Neural progenitor cell (in vitro differentiated cells): ENCODE data around the gene IFIT5. TPM values are rescaled to one million over a fixed set of nuclear protein-coding genes. Genes with fewer than 3 reads are reported as not detected.

ENCODE experiments used
- DNase-seq: peaks from one replicate; pipeline ENCODE4 v3.0.0-alpha.2; 2016; ENCODE audit warnings: low spot score
- H2AFZ ChIP-seq: fragments of 200-600 bp; sonication (generic); replicated peaks from 2 replicates; pipeline ENCODE4 v1.6.1; 2016; ENCODE audit warnings: antibody characterized with exemption
- H3F3A ChIP-seq: fragments of 200-600 bp; sonication (generic); 2 replicates; pipeline ENCODE4 v1.6.1; 2016; ENCODE audit warnings: antibody characterized with exemption, low read depth
- H3K27ac ChIP-seq: fragments of 200-600 bp; sonication (generic); 2 replicates; pipeline ENCODE4 v1.5.1; 2016; ENCODE audit warnings: mild to moderate bottlenecking
- H3K27me3 ChIP-seq: fragments of 200-600 bp; sonication (generic); 2 replicates; pipeline ENCODE4 v1.6.1; 2016; ENCODE audit warnings: mild to moderate bottlenecking, moderate library complexity
- H3K36me3 ChIP-seq: fragments of 200-600 bp; sonication (generic); 2 replicates; pipeline ENCODE4 v1.5.1; 2016
- H3K4me1 ChIP-seq: fragments of 200-600 bp; sonication (generic); 2 replicates; pipeline ENCODE4 v1.6.1; 2016; ENCODE audit warnings: mixed run types
- H3K4me2 ChIP-seq: fragments of 200-600 bp; sonication (generic); 2 replicates; pipeline ENCODE4 v1.6.1; 2016
- H3K4me3 ChIP-seq: fragments of 200-600 bp; sonication (generic); 2 replicates; pipeline ENCODE4 v1.5.1; 2016
- H3K79me2 ChIP-seq: fragments of 200-600 bp; sonication (generic); 2 replicates; pipeline ENCODE4 v1.6.1; 2016; ENCODE audit warnings: low read depth
- H3K9ac ChIP-seq: fragments of 200-600 bp; sonication (generic); 2 replicates; pipeline ENCODE4 v1.6.1; 2016
- H3K9me3 ChIP-seq: fragments of 200-600 bp; sonication (generic); 2 replicates; pipeline ENCODE4 v1.5.1; 2016; ENCODE audit warnings: low read depth
- H4K20me1 ChIP-seq: fragments of 200-600 bp; sonication (generic); 2 replicates; pipeline ENCODE4 v1.6.1; 2016; ENCODE audit warnings: low read depth
- H3K27ac Mint-ChIP-seq: 3 replicates; pipeline ENCODE4 v1.8.0; 2021; ENCODE audit warnings: mixed read lengths
- H3K27me3 Mint-ChIP-seq: 2 replicates; pipeline ENCODE4 v1.8.0; 2022; ENCODE audit warnings: low read depth, mild to moderate bottlenecking, inconsistent platforms, moderate library complexity, mixed read lengths; ENCODE audit not compliant: insufficient read depth
- H3K36me3 Mint-ChIP-seq: 3 replicates; pipeline ENCODE4 v1.8.0; 2021; ENCODE audit warnings: mixed read lengths
- H3K4me1 Mint-ChIP-seq: 3 replicates; pipeline ENCODE4 v1.8.0; 2021; ENCODE audit warnings: mixed read lengths
- H3K4me3 Mint-ChIP-seq: 3 replicates; pipeline ENCODE4 v1.8.0; 2021; ENCODE audit warnings: mild to moderate bottlenecking, moderate library complexity, mixed read lengths
- H3K9me3 Mint-ChIP-seq: 3 replicates; pipeline ENCODE4 v1.8.0; 2020; ENCODE audit warnings: mixed read lengths
- CTCF ChIP-seq: fragments of 200-600 bp; sonication (generic); IDR thresholded peaks from 2 replicates; pipeline ENCODE4 v1.5.1; 2017; ENCODE audit warnings: antibody characterized with exemption, mild to moderate bottlenecking
- EZH2 ChIP-seq: fragments of 200-600 bp; sonication (generic); IDR thresholded peaks from 2 replicates; pipeline ENCODE4 v1.6.1; 2017; ENCODE audit warnings: antibody characterized with exemption, mild to moderate bottlenecking, moderate library complexity
- EZH2phosphoT487 ChIP-seq: fragments of 200-600 bp; sonication (generic); IDR thresholded peaks from 2 replicates; pipeline ENCODE4 v1.6.1; 2017; ENCODE audit warnings: antibody characterized with exemption
- total RNA-seq: library from RNA; depleted of rRNA; stranded (reverse); fragments of >200 nt; gene quantifications from 2 replicates; pipeline ENCODE4 v1.2.3, GENCODE V29; 2015; ENCODE audit warnings: low replicate concordance

IFIT5 gene
- total RNA-seq, 1 donor from 2014 or later, result 7.0 TPM

- Mint-ChIP-seq H3K36me3 (no peaks in the 10 kb centered on the region), H3K27me3 (peaks cover 4% of the 10 kb centered on the region), H3K4me1 (no peaks in the 10 kb centered on the region), H3K4me3 (no peak overlapping the region), H3K9me3 (no peaks in the 10 kb centered on the region), H3K27ac (no peak overlapping the region)
- Histone ChIP-seq H3K27ac (no peak overlapping the region), H3K79me2 (no peaks in the 10 kb centered on the region), H3K4me1 (no peaks in the 10 kb centered on the region), H4K20me1 (no peaks in the 10 kb centered on the region), H3K9ac (no peak overlapping the region), H3K27me3 (no peaks in the 10 kb centered on the region), H3K4me2 (no peak overlapping the region), H3K36me3 (no peaks in the 10 kb centered on the region), H3F3A (no peaks in the 10 kb centered on the region), H3K4me3 (no peak overlapping the region), H2AFZ (no peak overlapping the region), H3K9me3 (no peaks in the 10 kb centered on the region)
- TF ChIP-seq EZH2 (no peak), CTCF (no peak)
- no peak for DNase-seq
Measured at GRCh38 chr10:89458784-89459183, 44.4 kb downstream of the IFIT5 start.

- Histone ChIP-seq H3K9ac (no peak overlapping the region), H3K4me2 (no peak overlapping the region), H3K9me3 (no peaks in the 10 kb centered on the region), H3K4me1 (no peaks in the 10 kb centered on the region), H3K79me2 (no peaks in the 10 kb centered on the region), H3F3A (no peaks in the 10 kb centered on the region), H3K27ac (no peak overlapping the region), H3K36me3 (no peaks in the 10 kb centered on the region), H3K27me3 (no peaks in the 10 kb centered on the region), H3K4me3 (no peak overlapping the region), H4K20me1 (no peaks in the 10 kb centered on the region), H2AFZ (no peak overlapping the region)
- Mint-ChIP-seq H3K9me3 (no peaks in the 10 kb centered on the region), H3K4me1 (peaks cover 2% of the 10 kb centered on the region), H3K4me3 (no peak overlapping the region), H3K36me3 (no peaks in the 10 kb centered on the region), H3K27me3 (no peaks in the 10 kb centered on the region), H3K27ac (no peak overlapping the region)
- DNase-seq, result no peak
- TF ChIP-seq EZH2phosphoT487, result no peak
- no peak for TF ChIP-seq CTCF
- TF ChIP-seq EZH2, result no peak
Measured at GRCh38 chr10:89463846-89464537, 49.6 kb downstream of the IFIT5 start.

- no peaks in the 10 kb centered on the region for H3K27me3 Mint-ChIP-seq
- H3K27ac Mint-ChIP-seq, result no peak overlapping the region
- H3K4me1 ChIP-seq, result no peaks in the 10 kb centered on the region
- H2AFZ ChIP-seq, result no peak overlapping the region
- H3K4me3 ChIP-seq, result no peak overlapping the region
- no peaks in the 10 kb centered on the region for H3K9me3 Mint-ChIP-seq
- no peak for DNase-seq
- H3K4me1 Mint-ChIP-seq, result peaks cover 2% of the 10 kb centered on the region
- H3K36me3 Mint-ChIP-seq, result no peaks in the 10 kb centered on the region
- H3K9me3 ChIP-seq, result no peaks in the 10 kb centered on the region
- TF ChIP-seq EZH2 (no peak), EZH2phosphoT487 (no peak), CTCF (no peak)
- H3K36me3 ChIP-seq, result no peaks in the 10 kb centered on the region
- no peaks in the 10 kb centered on the region for H3K79me2 ChIP-seq
- H3K27ac ChIP-seq, result no peak overlapping the region
- H3K9ac ChIP-seq, result no peak overlapping the region
- H3K4me3 Mint-ChIP-seq, result no peak overlapping the region
- H3K4me2 ChIP-seq, result no peak overlapping the region
- H3K27me3 ChIP-seq, result no peaks in the 10 kb centered on the region
- no peaks in the 10 kb centered on the region for H3F3A ChIP-seq
- H4K20me1 ChIP-seq, result no peaks in the 10 kb centered on the region
Measured at GRCh38 chr10:89465196-89465595, 50.8 kb downstream of the IFIT5 start.
